HG02798 (cell line): Measurements from ENCODE around the gene ITPRID1.

Experiments
- ATAC-seq: cut with Tn5 transposase; IDR thresholded peaks from one replicate; pipeline ENCODE4 v1.9.1; 2021; ENCODE audit warnings: mild to moderate bottlenecking; ENCODE audit not compliant: unreplicated experiment, poor library complexity

ITPRID1 gene

DNA sequence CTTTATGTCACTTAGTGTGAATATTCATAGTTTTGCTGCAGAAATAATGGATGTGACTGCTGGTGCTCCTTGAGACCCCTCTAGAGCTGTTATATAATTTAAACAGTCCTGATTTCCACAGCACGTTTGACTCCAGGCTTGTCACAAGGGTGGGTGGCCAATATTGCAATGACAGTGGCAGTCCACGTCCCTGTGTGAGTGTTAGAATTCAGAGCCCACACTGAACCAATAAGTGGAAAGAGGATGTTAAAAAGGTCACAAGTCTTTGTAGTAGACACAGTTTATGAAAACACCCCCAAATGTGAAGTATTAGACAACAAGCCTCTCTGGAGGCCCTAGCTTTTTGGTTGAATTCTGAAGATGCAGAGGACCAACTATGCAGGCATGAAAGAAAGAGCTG is 175.1 kb downstream of the ITPRID1 start:
- no peak for ATAC-seq

GRCh38 chr7:31690935-31691334 is 177.0 kb downstream of the ITPRID1 start:
- no peak for ATAC-seq

DNA sequence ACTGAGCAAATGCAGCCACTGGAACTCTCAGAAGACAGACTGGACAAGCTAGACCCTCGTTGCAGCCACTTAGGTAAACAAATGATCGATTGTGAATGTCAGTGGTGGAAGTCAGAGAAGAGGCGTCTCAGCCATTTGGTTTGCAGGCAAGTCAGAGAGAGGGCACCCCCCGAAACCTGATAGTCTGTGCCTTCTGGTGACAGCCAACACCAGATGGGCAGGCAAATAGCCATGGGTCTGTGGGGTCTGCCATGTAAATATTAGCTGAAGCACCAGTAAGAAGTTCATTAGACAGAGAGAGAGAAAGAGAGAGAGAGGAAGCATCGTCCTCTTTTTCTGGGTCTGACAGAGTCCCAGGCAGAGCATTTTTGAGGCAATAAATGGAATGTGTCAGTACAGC is 178.6 kb downstream of the ITPRID1 start:
- no peak for ATAC-seq

DNA sequence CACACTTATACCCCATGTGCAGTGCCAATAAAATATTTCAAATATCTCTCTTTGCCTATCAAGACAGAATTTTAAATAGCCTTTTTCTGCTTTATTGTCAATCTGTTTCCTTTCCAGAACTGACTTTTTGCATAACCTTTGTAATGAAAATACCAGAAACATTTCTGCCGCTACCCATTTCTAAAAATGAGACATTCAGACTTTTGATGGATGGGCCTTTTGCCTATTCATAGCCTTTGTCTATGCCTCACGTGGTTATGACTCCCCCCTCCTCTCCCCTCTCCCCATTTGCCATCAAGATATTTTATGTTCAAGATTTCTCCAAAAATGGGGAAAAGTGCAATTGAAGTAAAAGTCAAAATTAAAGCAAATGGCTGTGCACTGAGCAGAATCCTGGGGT is 179.0 kb downstream of the ITPRID1 start:
- ATAC-seq = no peak

GRCh38 chr7:31695859-31696614 is 182.1 kb downstream of the ITPRID1 start:
- peak; percentile 43 for ATAC-seq

DNA sequence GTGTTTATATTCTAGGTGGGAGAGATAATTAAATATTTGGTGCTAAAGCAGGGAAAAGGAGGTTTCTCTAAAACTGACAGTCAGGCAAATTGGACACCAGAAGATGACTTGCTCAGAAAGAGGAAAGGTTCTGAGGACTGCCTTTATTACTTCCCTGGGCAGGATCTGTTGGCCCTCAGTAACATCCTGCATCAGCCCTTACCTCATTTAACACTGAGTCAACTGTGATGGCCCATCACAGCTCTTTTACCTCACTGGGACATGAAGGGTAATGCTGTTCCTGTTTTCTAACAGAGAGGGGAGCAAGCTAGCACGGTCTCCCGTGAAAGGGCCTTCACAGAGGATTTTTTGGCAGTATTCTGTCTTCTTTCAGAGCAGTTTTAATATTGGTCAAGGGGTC is 185.2 kb downstream of the ITPRID1 start:
- ATAC-seq = no peak

DNA sequence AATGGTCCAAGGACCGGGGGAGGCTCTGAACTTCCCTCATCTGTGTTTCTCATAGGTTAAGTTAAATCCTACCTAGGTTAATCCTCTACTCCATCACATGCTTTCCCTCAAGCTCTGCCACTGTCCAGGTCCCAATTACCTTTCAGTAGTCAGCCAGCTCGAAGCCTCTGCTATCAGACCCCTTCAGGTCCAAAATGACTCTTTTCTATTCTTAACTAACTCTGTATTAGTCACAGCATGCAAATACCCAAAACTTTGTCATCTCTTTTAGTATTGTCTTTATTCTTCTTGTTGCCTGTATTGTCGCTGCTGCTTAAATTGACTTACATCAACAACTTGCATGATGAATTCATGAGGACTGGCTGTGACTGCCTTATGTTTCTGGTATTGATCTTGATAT is 188.5 kb downstream of the ITPRID1 start:
- no peak for ATAC-seq

GRCh38 chr7:31705377-31705776 is 191.5 kb downstream of the ITPRID1 start:
- ATAC-seq = peak; percentile 61

DNA sequence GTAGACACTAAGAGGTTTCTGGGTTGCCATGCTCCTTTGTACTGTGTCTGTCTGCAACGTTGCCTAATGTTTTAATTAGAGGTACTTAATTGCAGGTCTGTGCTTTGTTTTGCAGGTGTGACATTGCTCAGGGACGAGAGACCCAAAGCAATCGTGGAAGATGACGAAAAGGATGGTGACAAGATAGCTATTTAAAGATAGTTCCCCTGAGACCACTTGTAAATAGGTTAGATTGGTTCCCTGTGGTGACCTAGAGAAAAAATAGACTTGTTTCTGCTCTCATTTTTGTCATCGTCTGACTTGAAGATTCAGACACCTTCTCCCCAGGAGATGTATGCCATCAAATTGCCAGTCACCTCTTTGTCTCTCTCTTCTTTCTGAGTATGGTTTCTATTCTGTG is 193.2 kb downstream of the ITPRID1 start:
- no peak for ATAC-seq
